ENCODE data around the gene STAP1. TPM values are rescaled to one million over a fixed set of nuclear protein-coding genes. Genes with fewer than 3 reads are reported as not detected.
A peak's percentile ranks its signal among the peaks of the same experiment; 100 is the strongest.

STAP1 gene, protein sequence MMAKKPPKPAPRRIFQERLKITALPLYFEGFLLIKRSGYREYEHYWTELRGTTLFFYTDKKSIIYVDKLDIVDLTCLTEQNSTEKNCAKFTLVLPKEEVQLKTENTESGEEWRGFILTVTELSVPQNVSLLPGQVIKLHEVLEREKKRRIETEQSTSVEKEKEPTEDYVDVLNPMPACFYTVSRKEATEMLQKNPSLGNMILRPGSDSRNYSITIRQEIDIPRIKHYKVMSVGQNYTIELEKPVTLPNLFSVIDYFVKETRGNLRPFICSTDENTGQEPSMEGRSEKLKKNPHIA
- polyA plus RNA-seq (2013) = 8.7 TPM

GRCh38 chr4:67558493-67558892 is at the start of gene STAP1:
Gene STAP1, plus strand, starts transcription at chr4:67558727. Its CDS starts 83 bp downstream, at chr4:67558810.
- peak; percentile 82 to 95 (median 91) for DNase-seq
- Histone ChIP-seq H3K27me3 (replicated peaks in 2 of 5; ENCODE audit: control insufficient read depth in 4 of 5, insufficient read depth in 5 of 5, low read length in 4 of 5) (no peaks in the 10 kb centered on the region), H3K36me3 (ENCODE audit: control insufficient read depth in 4 of 4, insufficient read depth in 4 of 4, low read length in 3 of 4) (no peaks in the 10 kb centered on the region), H3K4me3 (ENCODE audit: control insufficient read depth in 1 of 7, extremely low read depth in 1 of 7, insufficient read depth in 4 of 7, low read depth in 2 of 7, low read length in 6 of 7) (peak within 1 kb of the TSS in 6 of 7 experiments; percentile 52 to 84 (median 70)), H3K9me3 (ENCODE audit: control extremely low read depth in 1 of 5, control insufficient read depth in 4 of 5, insufficient read depth in 2 of 5, low read depth in 1 of 5, low read length in 4 of 5) (no peaks in the 10 kb centered on the region), H3K27ac (ENCODE audit: insufficient read depth in 1 of 2, low read depth in 1 of 2, low read length in 2 of 2, poor library complexity in 1 of 2, severe bottlenecking in 2 of 2) (peak within 1 kb of the TSS; percentile 35 to 75), H3K4me1 (ENCODE audit: control extremely low read depth in 1 of 4, control insufficient read depth in 4 of 4, insufficient read depth in 4 of 4, low read length in 3 of 4) (peaks cover 4 to 54% (median 23%) of the 10 kb centered on the region in 4 experiments)
- ChIA-PET POLR2A (no interaction called here), CTCF (no interaction called here)
- WGBS (ENCODE audit: insufficient coverage) = no CpG with 5 or more reads among the region's 4 CpGs

DNA sequence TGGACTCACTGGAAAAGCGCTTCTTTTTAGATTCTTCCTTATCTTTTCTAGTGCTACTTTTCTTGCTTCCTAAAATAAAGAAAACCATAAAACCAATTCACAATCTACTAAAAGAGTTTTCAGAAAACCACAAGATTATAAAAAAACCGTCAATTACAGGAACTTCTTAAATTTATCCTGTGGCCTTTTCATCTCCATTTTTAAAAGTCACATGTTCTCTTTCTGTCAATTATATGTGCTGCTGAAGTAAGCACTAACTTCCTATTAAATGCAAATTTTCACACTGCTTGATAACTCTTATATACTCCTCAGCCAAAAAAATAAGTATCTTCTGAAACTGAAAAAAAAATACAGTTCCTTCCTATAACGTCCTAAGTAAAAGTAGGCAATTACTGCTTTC is 46.0 kb upstream of the STAP1 start:
- Histone ChIP-seq H3K9me3 (ENCODE audit: control extremely low read depth in 1 of 5, control insufficient read depth in 4 of 5, insufficient read depth in 2 of 5, low read depth in 1 of 5, low read length in 4 of 5) (no peaks in the 10 kb centered on the region), H3K4me3 (ENCODE audit: control insufficient read depth in 1 of 7, extremely low read depth in 1 of 7, insufficient read depth in 4 of 7, low read depth in 2 of 7, low read length in 6 of 7) (no peak overlapping the region), H3K4me1 (ENCODE audit: control extremely low read depth in 1 of 4, control insufficient read depth in 4 of 4, insufficient read depth in 4 of 4, low read length in 3 of 4) (peaks cover 0 to 18% (median 9%) of the 10 kb centered on the region in 4 experiments), H3K27me3 (replicated peaks in 2 of 5; ENCODE audit: control insufficient read depth in 4 of 5, insufficient read depth in 5 of 5, low read length in 4 of 5) (no peaks in the 10 kb centered on the region), H3K27ac (ENCODE audit: insufficient read depth in 1 of 2, low read depth in 1 of 2, low read length in 2 of 2, poor library complexity in 1 of 2, severe bottlenecking in 2 of 2) (no peak overlapping the region), H3K36me3 (ENCODE audit: control insufficient read depth in 4 of 4, insufficient read depth in 4 of 4, low read length in 3 of 4) (peaks cover 17 to 60% (median 46%) of the 10 kb centered on the region in 4 experiments)
- ChIA-PET CTCF (interaction anchor here (0.9 to 1.0 kb wide), 2 partner anchors 10 to 15 kb away, joined by 3 to 4 read pairs; no protein-coding TSS in a partner anchor), POLR2A (no interaction called here)
- peak; percentile 8 to 66 (median 49) for DNase-seq
- WGBS (ENCODE audit: insufficient coverage) = 10% methylated on average over 2 of the region's 3 CpGs

DNA sequence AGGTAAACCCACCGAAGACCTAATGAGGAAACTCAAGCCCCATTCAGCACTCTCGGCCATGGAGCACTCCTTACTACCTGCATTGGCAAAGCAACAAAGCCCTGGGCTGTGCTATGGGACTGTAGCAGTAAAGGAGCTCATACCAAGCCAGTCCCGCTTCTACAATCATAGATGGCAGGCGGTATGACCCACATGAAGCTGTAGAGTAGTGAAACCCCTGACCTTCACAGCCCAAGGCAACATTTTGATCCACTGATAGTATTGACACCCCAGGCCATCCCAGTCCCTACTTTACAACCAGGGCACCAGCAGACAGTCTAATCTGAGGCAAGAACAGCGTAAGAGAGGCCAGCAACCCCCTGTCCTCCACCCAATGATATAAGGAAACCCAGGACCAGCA is 38.4 kb upstream of the STAP1 start:
- ChIA-PET CTCF (interaction anchor here (1.3 kb wide), 1 partner anchor 19 kb away, joined by 3 read pairs; no protein-coding TSS in a partner anchor), POLR2A (no interaction called here)
- WGBS (ENCODE audit: insufficient coverage) = 97% methylated on average over 4 of the region's 5 CpGs
- peaks cover 11 to 56% (median 37%) of the 10 kb centered on the region in 4 experiments for H3K36me3 ChIP-seq (ENCODE audit: control insufficient read depth in 4 of 4, insufficient read depth in 4 of 4, low read length in 3 of 4)
- H3K4me1 ChIP-seq (ENCODE audit: control extremely low read depth in 1 of 4, control insufficient read depth in 4 of 4, insufficient read depth in 4 of 4, low read length in 3 of 4) = peaks cover 0 to 3% (median 0%) of the 10 kb centered on the region in 4 experiments
- H3K27ac ChIP-seq (ENCODE audit: insufficient read depth in 1 of 2, low read depth in 1 of 2, low read length in 2 of 2, poor library complexity in 1 of 2, severe bottlenecking in 2 of 2) = no peak overlapping the region
- no peak overlapping the region for H3K4me3 ChIP-seq (ENCODE audit: control insufficient read depth in 1 of 7, extremely low read depth in 1 of 7, insufficient read depth in 4 of 7, low read depth in 2 of 7, low read length in 6 of 7)
- peaks cover 0 to 6% (median 0%) of the 10 kb centered on the region in 5 experiments for H3K9me3 ChIP-seq (ENCODE audit: control extremely low read depth in 1 of 5, control insufficient read depth in 4 of 5, insufficient read depth in 2 of 5, low read depth in 1 of 5, low read length in 4 of 5)
- DNase-seq = no peak
- H3K27me3 ChIP-seq (replicated peaks in 2 of 5; ENCODE audit: control insufficient read depth in 4 of 5, insufficient read depth in 5 of 5, low read length in 4 of 5) = no peaks in the 10 kb centered on the region

- no CpG with 5 or more reads among the region's 1 CpG for WGBS (ENCODE audit: insufficient coverage)
- H3K27ac ChIP-seq (ENCODE audit: insufficient read depth in 1 of 2, low read depth in 1 of 2, low read length in 2 of 2, poor library complexity in 1 of 2, severe bottlenecking in 2 of 2) = no peak overlapping the region
- peaks cover 0 to 6% (median 0%) of the 10 kb centered on the region in 5 experiments for H3K9me3 ChIP-seq (ENCODE audit: control extremely low read depth in 1 of 5, control insufficient read depth in 4 of 5, insufficient read depth in 2 of 5, low read depth in 1 of 5, low read length in 4 of 5)
- ChIA-PET CTCF (no interaction called here), POLR2A (no interaction called here)
- H3K4me1 ChIP-seq (ENCODE audit: control extremely low read depth in 1 of 4, control insufficient read depth in 4 of 4, insufficient read depth in 4 of 4, low read length in 3 of 4) = peaks cover 0 to 3% (median 0%) of the 10 kb centered on the region in 4 experiments
- H3K4me3 ChIP-seq (ENCODE audit: control insufficient read depth in 1 of 7, extremely low read depth in 1 of 7, insufficient read depth in 4 of 7, low read depth in 2 of 7, low read length in 6 of 7) = no peak overlapping the region
- H3K27me3 ChIP-seq (replicated peaks in 2 of 5; ENCODE audit: control insufficient read depth in 4 of 5, insufficient read depth in 5 of 5, low read length in 4 of 5) = no peaks in the 10 kb centered on the region
- H3K36me3 ChIP-seq (ENCODE audit: control insufficient read depth in 4 of 4, insufficient read depth in 4 of 4, low read length in 3 of 4) = peaks cover 13 to 60% (median 34%) of the 10 kb centered on the region in 4 experiments
- peak in 1 of 3 donors; percentile 13 for DNase-seq
Measured at GRCh38 chr4:67521506-67521905, 37.0 kb upstream of the STAP1 start.

DNA sequence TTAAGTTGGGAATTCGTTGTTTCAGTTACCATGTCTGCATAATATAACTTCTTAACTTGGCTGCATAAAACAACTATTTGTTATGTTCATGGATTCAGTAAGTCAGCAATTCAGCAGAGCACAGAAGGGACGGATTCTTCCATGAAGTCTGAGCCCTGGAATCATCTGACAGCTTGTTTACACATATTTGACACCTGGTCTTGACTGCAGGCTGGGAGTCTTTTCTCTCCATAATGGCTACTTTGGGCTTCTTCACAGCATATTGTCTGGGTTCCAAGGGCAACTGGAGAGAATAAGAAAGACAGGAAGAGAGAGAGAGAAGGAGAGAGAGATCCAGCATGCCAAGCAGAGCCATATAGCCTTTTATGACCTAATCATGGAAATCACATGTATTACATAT is 36.3 kb upstream of the STAP1 start:
- H3K27me3 ChIP-seq (replicated peaks in 2 of 5; ENCODE audit: control insufficient read depth in 4 of 5, insufficient read depth in 5 of 5, low read length in 4 of 5) = no peaks in the 10 kb centered on the region
- no peak for DNase-seq
- WGBS (ENCODE audit: insufficient coverage) = 100% methylated on average over 1 of the region's 2 CpGs
- H3K36me3 ChIP-seq (ENCODE audit: control insufficient read depth in 4 of 4, insufficient read depth in 4 of 4, low read length in 3 of 4) = peaks cover 14 to 64% (median 35%) of the 10 kb centered on the region in 4 experiments
- peak overlapping the region in 1 of 2 experiments; percentile 25 for H3K27ac ChIP-seq (ENCODE audit: insufficient read depth in 1 of 2, low read depth in 1 of 2, low read length in 2 of 2, poor library complexity in 1 of 2, severe bottlenecking in 2 of 2)
- no peak overlapping the region for H3K4me3 ChIP-seq (ENCODE audit: control insufficient read depth in 1 of 7, extremely low read depth in 1 of 7, insufficient read depth in 4 of 7, low read depth in 2 of 7, low read length in 6 of 7)
- POLR2A ChIA-PET = no interaction called here
- peaks cover 0 to 6% (median 0%) of the 10 kb centered on the region in 5 experiments for H3K9me3 ChIP-seq (ENCODE audit: control extremely low read depth in 1 of 5, control insufficient read depth in 4 of 5, insufficient read depth in 2 of 5, low read depth in 1 of 5, low read length in 4 of 5)
- CTCF ChIA-PET = no interaction called here
- H3K4me1 ChIP-seq (ENCODE audit: control extremely low read depth in 1 of 4, control insufficient read depth in 4 of 4, insufficient read depth in 4 of 4, low read length in 3 of 4) = peaks cover 0 to 3% (median 0%) of the 10 kb centered on the region in 4 experiments

GRCh38 chr4:67522851-67523671 is 35.5 kb upstream of the STAP1 start:
- peak in 2 of 3 donors; percentile 43 to 70 for DNase-seq
- no peaks in the 10 kb centered on the region for H3K27me3 ChIP-seq (replicated peaks in 2 of 5; ENCODE audit: control insufficient read depth in 4 of 5, insufficient read depth in 5 of 5, low read length in 4 of 5)
- POLR2A ChIA-PET = no interaction called here
- peaks cover 0 to 6% (median 0%) of the 10 kb centered on the region in 5 experiments for H3K9me3 ChIP-seq (ENCODE audit: control extremely low read depth in 1 of 5, control insufficient read depth in 4 of 5, insufficient read depth in 2 of 5, low read depth in 1 of 5, low read length in 4 of 5)
- no peak overlapping the region for H3K4me3 ChIP-seq (ENCODE audit: control insufficient read depth in 1 of 7, extremely low read depth in 1 of 7, insufficient read depth in 4 of 7, low read depth in 2 of 7, low read length in 6 of 7)
- CTCF ChIA-PET = no interaction called here
- H3K4me1 ChIP-seq (ENCODE audit: control extremely low read depth in 1 of 4, control insufficient read depth in 4 of 4, insufficient read depth in 4 of 4, low read length in 3 of 4) = peaks cover 0 to 3% (median 0%) of the 10 kb centered on the region in 4 experiments
- WGBS (ENCODE audit: insufficient coverage) = 96% methylated on average over 7 of the region's 10 CpGs
- peaks cover 14 to 62% (median 33%) of the 10 kb centered on the region in 4 experiments for H3K36me3 ChIP-seq (ENCODE audit: control insufficient read depth in 4 of 4, insufficient read depth in 4 of 4, low read length in 3 of 4)
- H3K27ac ChIP-seq (ENCODE audit: insufficient read depth in 1 of 2, low read depth in 1 of 2, low read length in 2 of 2, poor library complexity in 1 of 2, severe bottlenecking in 2 of 2) = peak overlapping the region in 1 of 2 experiments; percentile 38
